GM21528 (cell line): ENCODE measurements around the gene EPHB4.
"Not testable (repeated sequence)": the region's sequence is repeated elsewhere in the genome, so short reads cannot be mapped to it uniquely, and the experiment has no call there.

Experiments used
- ATAC-seq: cut with Tn5 transposase; IDR thresholded peaks from one replicate; pipeline ENCODE4 v1.9.1; 2021; ENCODE audit warnings: mild to moderate bottlenecking, moderate library complexity; ENCODE audit not compliant: unreplicated experiment, low FRiP score

EPHB4 gene

GRCh38 chr7:100823140-100823525 is 4.2 kb downstream of the EPHB4 start:
- ATAC-seq = no peak

DNA sequence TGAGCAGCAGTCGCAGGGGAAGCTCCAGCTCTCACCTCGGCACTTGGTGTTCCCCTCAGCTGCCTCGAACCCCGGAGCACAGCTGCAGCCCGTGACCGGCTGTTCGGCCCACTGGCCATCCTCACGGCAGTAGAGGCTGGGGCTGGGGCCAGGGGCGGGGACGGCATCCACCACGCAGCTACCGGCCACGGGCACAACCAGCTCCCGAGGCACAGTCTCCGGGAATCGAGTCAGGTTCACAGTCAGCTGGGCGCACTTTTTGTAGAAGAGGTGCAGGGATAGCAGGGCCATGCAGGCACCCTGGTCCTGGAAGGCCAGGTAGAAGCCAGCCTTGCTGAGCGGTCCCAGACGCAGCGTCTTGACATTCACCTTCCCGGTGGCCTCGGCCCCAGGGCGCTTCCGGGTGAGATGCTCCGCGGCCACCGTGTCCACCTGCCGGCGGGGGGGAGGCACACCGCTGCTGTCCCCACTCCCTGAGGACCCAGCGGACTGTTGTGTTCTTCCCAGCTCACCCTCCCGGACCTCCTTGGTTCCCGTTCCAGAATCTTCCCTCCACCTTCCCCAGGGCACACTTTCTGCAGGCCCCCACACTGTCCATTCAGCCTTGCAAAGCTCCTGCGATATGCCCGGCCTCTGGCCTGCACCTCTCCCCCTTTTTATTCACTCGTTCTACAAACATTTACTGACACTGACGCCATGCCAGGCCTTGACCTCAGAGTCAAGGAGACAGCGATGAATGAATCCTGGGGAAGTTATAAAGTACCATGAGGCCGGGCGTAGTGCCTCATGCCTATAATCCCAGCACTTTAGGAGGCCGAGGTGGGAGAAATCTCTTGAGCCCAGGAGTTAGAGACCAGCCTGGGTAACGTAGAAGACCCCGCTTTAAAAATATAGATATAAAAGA is 4.8 kb downstream of the EPHB4 start:
- ATAC-seq = no peak

GRCh38 chr7:100819586-100819985 is 7.7 kb downstream of the EPHB4 start:
- no peak for ATAC-seq

GRCh38 chr7:100818825-100819224 is 8.5 kb downstream of the EPHB4 start:
- ATAC-seq = no peak

DNA sequence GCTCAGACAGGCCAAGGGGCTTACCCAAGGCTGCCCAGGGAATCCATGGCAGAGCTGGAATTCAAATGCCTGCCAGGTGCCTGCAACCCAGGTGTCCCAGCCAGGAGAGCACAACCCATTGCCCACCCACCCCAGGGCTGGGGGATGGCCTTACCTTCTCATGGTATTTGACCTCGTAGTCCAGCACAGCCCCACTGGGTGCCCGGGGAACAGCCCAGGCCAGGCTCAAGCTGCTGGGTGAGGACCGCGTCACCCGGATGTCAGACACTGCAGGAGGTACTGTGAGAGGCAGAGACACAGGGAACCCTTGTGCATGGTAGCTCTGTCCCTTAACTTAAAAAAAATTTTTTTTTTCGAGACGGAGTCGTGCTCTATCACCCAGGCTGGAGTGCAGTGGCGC is 9.0 kb downstream of the EPHB4 start:
- ATAC-seq = no peak

DNA sequence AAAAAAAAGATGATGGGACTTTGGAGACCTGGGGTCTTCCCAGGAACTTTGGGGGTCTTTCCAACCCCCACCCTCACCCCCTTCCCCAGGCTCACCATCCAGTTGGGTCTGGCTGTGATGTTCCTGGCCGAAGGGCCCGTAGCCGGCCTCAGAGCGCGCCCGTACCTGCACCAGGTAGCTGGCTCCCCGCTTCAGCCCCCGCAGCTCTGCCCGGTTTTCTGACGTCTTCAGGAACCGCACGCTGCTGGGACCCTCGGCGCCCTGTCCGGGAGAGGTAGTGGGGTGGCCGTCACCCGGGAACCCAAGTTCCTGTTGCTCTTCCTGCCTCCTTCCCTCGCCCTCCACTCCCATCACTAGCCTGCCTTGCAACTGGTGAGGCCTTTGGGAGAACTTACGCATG is 10.2 kb downstream of the EPHB4 start:
- no peak for ATAC-seq

GRCh38 chr7:100816515-100816914 is 10.8 kb downstream of the EPHB4 start:
- ATAC-seq = not testable (repeated sequence)

- no peak for ATAC-seq
Measured at GRCh38 chr7:100812729-100813128, 14.6 kb downstream of the EPHB4 start.

- ATAC-seq = no peak
Measured at GRCh38 chr7:100811480-100811879, 15.8 kb downstream of the EPHB4 start.

- no peak for ATAC-seq
Measured at GRCh38 chr7:100808354-100808875, 18.9 kb downstream of the EPHB4 start.

DNA sequence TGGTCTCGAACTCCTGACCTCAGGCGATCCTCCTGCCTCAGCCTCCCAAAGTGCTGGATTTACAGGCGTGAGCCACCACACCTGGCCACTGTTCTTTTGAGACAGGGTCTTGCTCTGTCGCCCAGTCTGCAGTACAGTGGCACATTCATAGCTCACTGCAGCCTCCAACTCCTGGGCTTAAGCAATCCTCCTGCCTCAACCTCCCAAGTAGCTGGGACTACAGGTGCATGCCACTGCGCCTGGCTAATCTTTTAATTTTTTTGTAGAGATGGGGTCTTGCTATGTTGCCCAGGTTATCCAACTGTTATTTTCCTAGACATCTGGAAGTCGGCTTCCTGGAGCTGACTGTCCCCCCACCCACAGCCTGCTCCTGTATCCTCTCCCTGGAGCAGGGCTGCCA is 20.4 kb downstream of the EPHB4 start:
- not testable (repeated sequence) for ATAC-seq

- no peak for ATAC-seq
Measured at GRCh38 chr7:100806276-100806675, 21.0 kb downstream of the EPHB4 start.

- ATAC-seq = no peak
Measured at GRCh38 chr7:100804681-100805431, 22.5 kb downstream of the EPHB4 start.

DNA sequence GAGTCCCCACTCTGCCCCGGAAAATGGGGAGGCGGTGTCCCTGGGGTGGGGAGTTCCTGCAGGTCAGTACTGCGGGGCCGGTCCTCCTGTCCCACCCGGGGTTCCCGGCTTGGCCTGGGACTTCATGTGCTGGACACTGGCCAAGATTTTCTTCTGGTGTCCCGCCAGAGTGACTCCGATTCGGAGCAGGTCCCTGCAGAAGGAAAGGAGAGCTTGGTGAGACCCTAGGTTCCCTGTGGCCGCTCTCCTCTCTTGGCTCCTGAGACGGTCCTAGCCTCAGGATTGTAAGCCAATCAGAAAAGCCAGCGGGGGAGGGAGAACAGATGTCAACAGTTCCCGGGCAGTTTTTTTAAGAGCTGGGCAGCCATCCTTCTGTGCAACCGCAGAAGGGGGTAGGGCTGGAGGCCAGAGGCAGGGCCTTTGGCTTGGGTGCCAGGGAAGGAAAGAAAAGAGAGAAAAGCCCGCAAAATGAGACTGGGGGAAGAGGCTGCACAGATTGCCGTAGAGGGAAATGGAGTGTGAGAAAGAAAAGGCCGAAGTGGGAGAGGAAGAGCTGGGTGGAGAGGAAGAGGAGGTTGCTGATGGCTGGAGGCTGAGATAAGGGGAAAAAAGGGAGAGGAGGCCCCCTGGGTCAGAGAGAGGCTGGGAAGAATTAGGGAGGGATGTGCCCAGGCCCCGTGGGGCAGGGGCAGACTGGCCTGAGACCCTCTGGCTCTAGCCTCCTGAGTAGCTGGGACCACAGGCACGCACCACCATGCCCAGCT is 23.7 kb downstream of the EPHB4 start:
- peak; percentile 89 for ATAC-seq

- no peak for ATAC-seq
Measured at GRCh38 chr7:100802951-100803350, 24.4 kb downstream of the EPHB4 start.

GRCh38 chr7:100801833-100802568 is 25.3 kb downstream of the EPHB4 start:
- no peak for ATAC-seq

- no peak for ATAC-seq
Measured at GRCh38 chr7:100799037-100799896, 28.1 kb downstream of the EPHB4 start.

DNA sequence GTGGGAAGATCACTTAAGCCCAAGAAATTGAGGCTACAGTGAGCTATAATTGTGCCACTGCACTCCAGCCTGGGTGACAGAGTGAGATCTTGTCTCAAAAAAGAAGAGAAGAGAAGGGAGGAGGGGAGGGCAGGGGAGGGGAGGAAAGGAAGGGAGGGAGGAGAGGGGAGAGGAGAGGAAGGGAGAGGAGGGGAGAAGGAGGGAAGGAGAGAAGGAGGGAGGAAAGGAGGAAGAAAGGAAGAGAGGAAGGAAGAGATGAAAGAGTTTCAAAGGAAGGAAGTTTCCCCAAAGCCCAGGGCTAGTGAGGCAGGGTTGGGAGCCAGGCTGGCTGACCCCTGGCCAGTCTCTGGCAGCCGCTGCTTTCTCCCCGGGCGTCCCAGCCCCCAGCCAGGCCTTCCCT is 32.6 kb downstream of the EPHB4 start:
- no peak for ATAC-seq
